ENCODE measurements around the gene NOPCHAP1. TPM values are rescaled to one million over a fixed set of nuclear protein-coding genes. Genes with fewer than 3 reads are reported as not detected.

Gene NOPCHAP1
- total and polyA plus RNA-seq, 10 of the 15 experiments (the other 5 are each of a cell fraction or from before 2014, with no cell fraction given) = 28.0 to 115 (median 40.9) TPM

GRCh38 chr12:105025890-105026289 is 39.8 kb downstream of the NOPCHAP1 start (continued):
- no peak for TF ChIP-seq REST (IDR thresholded peaks at IDR 0.05; ENCODE audit: low read depth, low read length)
- TF ChIP-seq ESRRA (IDR thresholded peaks at IDR 0.05; ENCODE audit: low read length) = no peak
- TF ChIP-seq CREB1 (IDR thresholded peaks at IDR 0.05; ENCODE audit: low read depth) = no peak
- no peak for TF ChIP-seq ZBTB33 (IDR thresholded peaks at IDR 0.05)
- TF ChIP-seq MLLT1 (IDR thresholded peaks at IDR 0.05) = no peak

GRCh38 chr12:105026411-105026810 is 40.3 kb downstream of the NOPCHAP1 start:
- peaks cover under 1% of the 10 kb centered on the region; the same call in 2 of the 3 replicates for H3K9me3 ChIP-seq (replicated peaks; ENCODE audit: control insufficient read depth, insufficient read depth, low read length)
- ChIA-PET CTCF (no interaction called here), POLR2A (interaction anchor here (0.6 kb wide), 1 partner anchor 79 kb away, joined by 3 read pairs; no protein-coding TSS in a partner anchor), RAD21 (ENCODE audit: unreplicated experiment) (interaction anchor here (0.7 to 1.4 kb wide), 3 partner anchors 24 to 645 kb away, joined by 3 to 5 read pairs (median 3); no protein-coding TSS in a partner anchor), SMC1A (ENCODE audit: uncharacterized antibody, unreplicated experiment) (no interaction called here)
- no peaks in the 10 kb centered on the region for H4K20me1 ChIP-seq (ENCODE audit: control insufficient read depth, insufficient read depth)
- peaks cover 3% of the 10 kb centered on the region for H3K4me1 ChIP-seq (ENCODE audit: control insufficient read depth, insufficient read depth, low read length)
- DNase-seq (ENCODE audit: low read depth, low spot score) = no peak
- in situ Hi-C loops (cut with MboI) (no loop called here), intact Hi-C loops (cut with micrococcal nuclease; ENCODE audit: unreplicated experiment) (no loop called here)
- no peak overlapping the region for H3K4me2 ChIP-seq (ENCODE audit: control insufficient read depth, insufficient read depth)
- no peak for FAIRE-seq
- ATAC-seq = no peak
- H3K27ac ChIP-seq (ENCODE audit: control insufficient read depth, insufficient read depth) = no peak overlapping the region
- no peak overlapping the region for H2AFZ ChIP-seq (ENCODE audit: control insufficient read depth, low read depth, low read length)
- no peaks in the 10 kb centered on the region for H3K79me2 ChIP-seq (ENCODE audit: control insufficient read depth, insufficient read depth, low read length)
- H3K36me3 ChIP-seq (ENCODE audit: control insufficient read depth in 2 of 2, insufficient read depth in 2 of 2, low read length in 1 of 2) = no peaks in the 10 kb centered on the region; a peak in 1 of 4 replicates
- BruUV-seq (replicated peaks) = no TSS peak
- 98% methylated on average over 4 of the region's 4 CpGs for WGBS (ENCODE audit: insufficient coverage, insufficient replicate concordance, low lambda C conversion rate, missing lambda C conversion rate)
- H3K9ac ChIP-seq (ENCODE audit: control insufficient read depth, insufficient read depth, low read length) = no peak overlapping the region
- H3K27me3 ChIP-seq (replicated peaks in 1 of 2; ENCODE audit: control insufficient read depth in 2 of 2, insufficient read depth in 2 of 2, low read length in 1 of 2) = no peaks in the 10 kb centered on the region
- H3K4me3 ChIP-seq = no peak overlapping the region
- TF ChIP-seq SREBF1 (IDR thresholded peaks at IDR 0.05; ENCODE audit: low read length) (no peak), MEF2B (IDR thresholded peaks at IDR 0.05; ENCODE audit: partially characterized antibody, poor library complexity, severe bottlenecking) (no peak), SUZ12 (IDR thresholded peaks at IDR 0.05; ENCODE audit: unreplicated experiment) (no peak), CUX1 (IDR thresholded peaks at IDR 0.05; ENCODE audit: insufficient replicate concordance, low read depth, low read length) (no peak), CREB1 (IDR thresholded peaks at IDR 0.05; ENCODE audit: low read depth) (no peak), WRNIP1 (IDR thresholded peaks at IDR 0.05; ENCODE audit: borderline replicate concordance, low read depth, low read length) (no peak)
